Measurements from ENCODE around the gene NOD2.

DNA sequence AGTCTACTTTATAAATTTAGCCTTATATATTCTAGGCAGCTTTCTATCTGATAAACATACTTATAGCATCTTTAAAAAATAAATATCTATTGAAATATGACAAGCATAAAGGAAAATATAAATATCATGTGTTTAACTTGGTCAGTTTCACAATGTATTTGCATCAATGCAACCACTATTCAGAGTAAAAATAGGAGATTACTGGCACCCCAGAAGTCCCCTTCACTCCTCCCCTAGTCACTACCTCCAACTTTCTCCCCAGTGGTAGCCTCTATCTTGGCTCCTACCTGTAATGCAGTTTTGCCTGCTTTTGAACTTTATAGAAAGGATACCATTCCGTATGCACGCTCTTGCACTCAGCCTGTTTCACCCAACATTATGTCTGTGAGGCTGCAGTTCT, 3.2 kb upstream of the NOD2 start:
- no peak for TF ChIP-seq POLR2A (IDR thresholded peaks at IDR 0.05)
- TF ChIP-seq, protein P1, sequence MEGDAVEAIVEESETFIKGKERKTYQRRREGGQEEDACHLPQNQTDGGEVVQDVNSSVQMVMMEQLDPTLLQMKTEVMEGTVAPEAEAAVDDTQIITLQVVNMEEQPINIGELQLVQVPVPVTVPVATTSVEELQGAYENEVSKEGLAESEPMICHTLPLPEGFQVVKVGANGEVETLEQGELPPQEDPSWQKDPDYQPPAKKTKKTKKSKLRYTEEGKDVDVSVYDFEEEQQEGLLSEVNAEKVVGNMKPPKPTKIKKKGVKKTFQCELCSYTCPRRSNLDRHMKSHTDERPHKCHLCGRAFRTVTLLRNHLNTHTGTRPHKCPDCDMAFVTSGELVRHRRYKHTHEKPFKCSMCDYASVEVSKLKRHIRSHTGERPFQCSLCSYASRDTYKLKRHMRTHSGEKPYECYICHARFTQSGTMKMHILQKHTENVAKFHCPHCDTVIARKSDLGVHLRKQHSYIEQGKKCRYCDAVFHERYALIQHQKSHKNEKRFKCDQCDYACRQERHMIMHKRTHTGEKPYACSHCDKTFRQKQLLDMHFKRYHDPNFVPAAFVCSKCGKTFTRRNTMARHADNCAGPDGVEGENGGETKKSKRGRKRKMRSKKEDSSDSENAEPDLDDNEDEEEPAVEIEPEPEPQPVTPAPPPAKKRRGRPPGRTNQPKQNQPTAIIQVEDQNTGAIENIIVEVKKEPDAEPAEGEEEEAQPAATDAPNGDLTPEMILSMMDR (IDR thresholded peaks at IDR 0.05), result no peak
- no peak for TF ChIP-seq EP300 (IDR thresholded peaks at IDR 0.05; ENCODE audit: low read depth)
- no peak for TF ChIP-seq POLR2AphosphoS5 (IDR thresholded peaks at IDR 0.05)

Measured in transverse colon (tissue), 4 donors.